OCI-LY1 (cell line): ENCODE data around the gene ADGRL2.

ENCODE experiments used
- H2AFZ ChIP-seq: fragments of 200-600 bp; sonication (generic), shearing (Covaris generic); 2 replicates; pipeline ENCODE4 v1.6.0; 2014; ENCODE audit warnings: antibody characterized with exemption, mild to moderate bottlenecking, low read length
- H3F3A ChIP-seq: fragments of 200-600 bp; sonication (generic), shearing (Covaris generic); 2 replicates; pipeline ENCODE4 v1.6.0; 2014; ENCODE audit warnings: mild to moderate bottlenecking, antibody characterized with exemption, low read length, moderate library complexity; ENCODE audit not compliant: insufficient read depth
- H3K27ac ChIP-seq: fragments of 200-600 bp; sonication (generic); 2 replicates; pipeline ENCODE4 v1.5.1; 2014; ENCODE audit warnings: low read length, mixed run types, mild to moderate bottlenecking, low read depth; ENCODE audit not compliant: poor library complexity, severe bottlenecking
- H3K27me3 ChIP-seq: fragments of 200-600 bp; sonication (generic); 2 replicates; pipeline ENCODE4 v1.6.0; 2014; ENCODE audit warnings: antibody characterized with exemption, mild to moderate bottlenecking, low read length, moderate library complexity; ENCODE audit not compliant: insufficient read depth
- H3K36me3 ChIP-seq: fragments of 200-600 bp; sonication (generic); 2 replicates; pipeline ENCODE4 v1.6.1; 2014; ENCODE audit warnings: mild to moderate bottlenecking, antibody characterized with exemption, low read length, moderate library complexity, mixed read lengths; ENCODE audit not compliant: insufficient read depth
- H3K4me1 ChIP-seq: fragments of 200-600 bp; sonication (generic); 2 replicates; pipeline ENCODE4 v1.5.1; 2014; ENCODE audit warnings: mild to moderate bottlenecking, low read length, moderate library complexity; ENCODE audit not compliant: insufficient read depth, severe bottlenecking
- H3K4me2 ChIP-seq: fragments of 200-600 bp; sonication (generic), shearing (Covaris generic); 2 replicates; pipeline ENCODE4 v1.6.1; 2014; ENCODE audit warnings: low read length
- H3K4me3 ChIP-seq: fragments of 200-600 bp; sonication (generic); 2 replicates; pipeline ENCODE4 v1.5.1; 2014; ENCODE audit warnings: low read length, low read depth, mild to moderate bottlenecking, mixed read lengths; ENCODE audit not compliant: poor library complexity, severe bottlenecking
- H3K79me2 ChIP-seq: fragments of 200-600 bp; shearing (Covaris generic); 2 replicates; pipeline ENCODE4 v1.6.1; 2016; ENCODE audit warnings: mixed run types, low read length, mixed read lengths; ENCODE audit not compliant: insufficient read depth
- H3K9ac ChIP-seq: fragments of 200-600 bp; sonication (generic), shearing (Covaris generic); 2 replicates; pipeline ENCODE4 v1.6.1; 2014; ENCODE audit warnings: mild to moderate bottlenecking, low read length, mixed read lengths
- H3K9me2 ChIP-seq: fragments of 200-600 bp; sonication (generic), shearing (Covaris generic); 2 replicates; pipeline ENCODE4 v1.6.1; 2014; ENCODE audit warnings: low read depth, mild to moderate bottlenecking, low read length, mixed read lengths
- H3K9me3 ChIP-seq: fragments of 200-600 bp; shearing (Covaris generic); 2 replicates; pipeline ENCODE4 v1.6.1; 2014; ENCODE audit warnings: low read length, mixed read lengths
- H4K20me1 ChIP-seq: fragments of 200-600 bp; sonication (generic), shearing (Covaris generic); 2 replicates; pipeline ENCODE4 v1.6.0; 2016; ENCODE audit warnings: mild to moderate bottlenecking, low read length; ENCODE audit not compliant: insufficient read depth
- EZH2 ChIP-seq: fragments of 200-600 bp; sonication (generic), shearing (Covaris generic); IDR thresholded peaks from 2 replicates; pipeline ENCODE4 v1.8.0; 2017; ENCODE audit warnings: borderline replicate concordance, mixed run types, mild to moderate bottlenecking, antibody characterized with exemption, low read length, moderate library complexity, mixed read lengths
- TF ChIP-seq, protein P1 (sequence below): fragments of 200-600 bp; sonication (generic), shearing (Covaris generic); IDR thresholded peaks from 2 replicates; pipeline ENCODE4 v1.5.1; 2017; ENCODE audit warnings: mild to moderate bottlenecking, antibody characterized with exemption, low read length, moderate library complexity, mixed read lengths

Gene ADGRL2

GRCh38 chr1:81841795-81842194, 41.1 kb downstream of the ADGRL2 start:
- TF ChIP-seq, protein P1, sequence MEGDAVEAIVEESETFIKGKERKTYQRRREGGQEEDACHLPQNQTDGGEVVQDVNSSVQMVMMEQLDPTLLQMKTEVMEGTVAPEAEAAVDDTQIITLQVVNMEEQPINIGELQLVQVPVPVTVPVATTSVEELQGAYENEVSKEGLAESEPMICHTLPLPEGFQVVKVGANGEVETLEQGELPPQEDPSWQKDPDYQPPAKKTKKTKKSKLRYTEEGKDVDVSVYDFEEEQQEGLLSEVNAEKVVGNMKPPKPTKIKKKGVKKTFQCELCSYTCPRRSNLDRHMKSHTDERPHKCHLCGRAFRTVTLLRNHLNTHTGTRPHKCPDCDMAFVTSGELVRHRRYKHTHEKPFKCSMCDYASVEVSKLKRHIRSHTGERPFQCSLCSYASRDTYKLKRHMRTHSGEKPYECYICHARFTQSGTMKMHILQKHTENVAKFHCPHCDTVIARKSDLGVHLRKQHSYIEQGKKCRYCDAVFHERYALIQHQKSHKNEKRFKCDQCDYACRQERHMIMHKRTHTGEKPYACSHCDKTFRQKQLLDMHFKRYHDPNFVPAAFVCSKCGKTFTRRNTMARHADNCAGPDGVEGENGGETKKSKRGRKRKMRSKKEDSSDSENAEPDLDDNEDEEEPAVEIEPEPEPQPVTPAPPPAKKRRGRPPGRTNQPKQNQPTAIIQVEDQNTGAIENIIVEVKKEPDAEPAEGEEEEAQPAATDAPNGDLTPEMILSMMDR, result no peak
- no peak for TF ChIP-seq EZH2
- no peaks in the 10 kb centered on the region for H3K79me2 ChIP-seq
- H3K4me3 ChIP-seq, result no peak overlapping the region
- no peak overlapping the region for H3K4me2 ChIP-seq
- no peak overlapping the region for H2AFZ ChIP-seq
- H3K9me3 ChIP-seq, result no peaks in the 10 kb centered on the region
- no peaks in the 10 kb centered on the region for H3K4me1 ChIP-seq
- no peaks in the 10 kb centered on the region for H3K9me2 ChIP-seq
- no peak overlapping the region for H3K9ac ChIP-seq
- no peaks in the 10 kb centered on the region for H3K36me3 ChIP-seq
- no peaks in the 10 kb centered on the region for H3F3A ChIP-seq
- H3K27ac ChIP-seq, result no peak overlapping the region
- H4K20me1 ChIP-seq, result no peaks in the 10 kb centered on the region
- H3K27me3 ChIP-seq, result no peaks in the 10 kb centered on the region

- no peak overlapping the region for H3K9ac ChIP-seq
- no peaks in the 10 kb centered on the region for H3K79me2 ChIP-seq
- H3K9me3 ChIP-seq, result no peaks in the 10 kb centered on the region
- H2AFZ ChIP-seq, result no peak overlapping the region
- no peak overlapping the region for H3K4me2 ChIP-seq
- no peaks in the 10 kb centered on the region for H3K9me2 ChIP-seq
- no peaks in the 10 kb centered on the region for H4K20me1 ChIP-seq
- no peaks in the 10 kb centered on the region for H3K4me1 ChIP-seq
- TF ChIP-seq, protein P1, result no peak
- no peak for TF ChIP-seq EZH2
- H3K4me3 ChIP-seq, result no peak overlapping the region
- H3K27me3 ChIP-seq, result no peaks in the 10 kb centered on the region
- no peaks in the 10 kb centered on the region for H3F3A ChIP-seq
- H3K36me3 ChIP-seq, result no peaks in the 10 kb centered on the region
- H3K27ac ChIP-seq, result no peak overlapping the region
These were observed 43.7 kb downstream of the ADGRL2 start for GRCh38 chr1:81844477-81844876.

- Histone ChIP-seq H3K36me3 (no peaks in the 10 kb centered on the region), H2AFZ (no peak overlapping the region), H3K9me2 (no peaks in the 10 kb centered on the region), H3K9ac (no peak overlapping the region), H3F3A (no peaks in the 10 kb centered on the region), H3K4me2 (no peak overlapping the region), H3K4me3 (no peak overlapping the region), H3K79me2 (no peaks in the 10 kb centered on the region), H3K4me1 (no peaks in the 10 kb centered on the region), H3K27me3 (no peaks in the 10 kb centered on the region), H4K20me1 (no peaks in the 10 kb centered on the region), H3K9me3 (no peaks in the 10 kb centered on the region), H3K27ac (no peak overlapping the region)
- TF ChIP-seq, protein P1, result no peak
- TF ChIP-seq EZH2, result no peak
These were observed 45.9 kb downstream of the ADGRL2 start for GRCh38 chr1:81846630-81847029.
